ENCODE data around the gene TUG1. TPM values are rescaled to one million over a fixed set of nuclear protein-coding genes. Genes with fewer than 3 reads are reported as not detected.

TUG1 gene
- total and polyA plus RNA-seq, 7 donors: 10.9 to 38.5 (median 26.4) TPM

- H3K4me1 ChIP-seq: peaks cover 4% of the 10 kb centered on the region
- peak; percentile 50 to 76 (median 63) for ATAC-seq
- peak overlapping the region; percentile 30 for H3K27ac ChIP-seq
- peak; percentile 71 to 83 for DNase-seq
- H3K36me3 ChIP-seq (ENCODE audit: insufficient read depth in 1 of 2, low read depth in 1 of 2): peaks cover 4 to 35% of the 10 kb centered on the region in 2 donors
- H3K9me3 ChIP-seq: no peaks in the 10 kb centered on the region
- intact Hi-C loops (cut with DNase I): loop anchor here in 1 of 2 donors (5.0 kb wide), 1 partner anchor 285 kb away; the partner anchor contains the start of gene SLC35E4
- 34 to 54% (median 41%) methylated on average over 30 to 34 of the region's 34 CpGs for WGBS, 3 donors
- no peaks in the 10 kb centered on the region for H3K27me3 ChIP-seq (ENCODE audit: insufficient read depth in 3 of 3, low read length in 2 of 3)
- TF ChIP-seq CTCF (IDR thresholded peaks at IDR 0.05): no peak
- H3K4me3 ChIP-seq: peak overlapping the region; percentile 68
Observed at GRCh38 chr22:30922151-30922611, 46.9 kb upstream of the TUG1 start.

GRCh38 chr22:30923168-30923900 is 45.7 kb upstream of the TUG1 start:
- ATAC-seq (no peak), DNase-seq (no peak)
- 83 to 89% (median 84%) methylated on average over 9 of the region's 9 CpGs for WGBS, 3 donors
- intact Hi-C loops (cut with DNase I): loop anchor here in 1 of 2 donors (5.0 kb wide), 1 partner anchor 286 kb away; the partner anchor contains the start of gene SLC35E4
- TF ChIP-seq CTCF (IDR thresholded peaks at IDR 0.05): no peak
- Histone ChIP-seq H3K4me1 (peaks cover 4% of the 10 kb centered on the region), H3K27ac (no peak overlapping the region), H3K36me3 (ENCODE audit: insufficient read depth in 1 of 2, low read depth in 1 of 2) (peaks cover 13 to 47% of the 10 kb centered on the region in 2 donors), H3K4me3 (no peak overlapping the region), H3K27me3 (ENCODE audit: insufficient read depth in 3 of 3, low read length in 2 of 3) (no peaks in the 10 kb centered on the region), H3K9me3 (no peaks in the 10 kb centered on the region)

GRCh38 chr22:30925667-30926066 is 43.4 kb upstream of the TUG1 start:
- peaks cover 13 to 70% of the 10 kb centered on the region in 2 donors for H3K36me3 ChIP-seq (ENCODE audit: insufficient read depth in 1 of 2, low read depth in 1 of 2)
- no peaks in the 10 kb centered on the region for H3K27me3 ChIP-seq (ENCODE audit: insufficient read depth in 3 of 3, low read length in 2 of 3)
- H3K4me1 ChIP-seq: peaks cover 4% of the 10 kb centered on the region
- ATAC-seq: no peak
- H3K9me3 ChIP-seq: no peaks in the 10 kb centered on the region
- DNase-seq: no peak
- 78 to 96% (median 89%) methylated on average over 5 of the region's 5 CpGs for WGBS, 3 donors
- intact Hi-C loops (cut with DNase I): no loop called here
- no peak overlapping the region for H3K27ac ChIP-seq
- no peak for TF ChIP-seq CTCF (IDR thresholded peaks at IDR 0.05)
- no peak overlapping the region for H3K4me3 ChIP-seq

- intact Hi-C loops (cut with DNase I): no loop called here
- DNase-seq (no peak), ATAC-seq (no peak)
- WGBS, 3 donors: 86 to 96% (median 93%) methylated on average over 4 of the region's 4 CpGs
- TF ChIP-seq CTCF (IDR thresholded peaks at IDR 0.05): no peak
- Histone ChIP-seq H3K9me3 (no peaks in the 10 kb centered on the region), H3K27me3 (ENCODE audit: insufficient read depth in 3 of 3, low read length in 2 of 3) (no peaks in the 10 kb centered on the region), H3K27ac (no peak overlapping the region), H3K4me3 (no peak overlapping the region), H3K4me1 (no peaks in the 10 kb centered on the region), H3K36me3 (ENCODE audit: insufficient read depth in 1 of 2, low read depth in 1 of 2) (peaks cover 15 to 81% of the 10 kb centered on the region in 2 donors)
Observed at GRCh38 chr22:30926706-30927105, 42.4 kb upstream of the TUG1 start.
